Measurements from ENCODE around the gene RANBP9.

- TF ChIP-seq HINFP (CRISPR knock-in tag; IDR thresholded peaks at IDR 0.05; ENCODE audit: low read depth) (no peak), ZEB1 (IDR thresholded peaks at IDR 0.05; ENCODE audit: insufficient replicate concordance, low read depth) (no peak)
Observed at GRCh38 chr6:13703496-13703895, 8.1 kb downstream of the RANBP9 start.
